Lung (tissue), 12 donors: ENCODE results near the gene FLNA. TPM values are rescaled to one million over a fixed set of nuclear protein-coding genes. Genes with fewer than 3 reads are reported as not detected.

ENCODE experiments used
- ATAC-seq: fragments of 200-7000 bp; cut with Tn5 transposase; one replicate; pipeline ENCODE4 v1.9.1; 2020; ENCODE audit warnings: moderate number of reproducible peaks; ENCODE audit not compliant: insufficient read depth, low FRiP score
- DNase-seq, 3 donors: peaks; one replicate each; pipeline ENCODE4 v3.0.0-alpha.2; 2013 to 2017
- H3K27ac ChIP-seq, 2 donors: one replicate each; pipeline ENCODE4 v1.5.1; 2013; ENCODE audit warnings: mild to moderate bottlenecking in 2 of 2, moderate library complexity in 2 of 2, control low read depth in 1 of 2, inconsistent platforms in 1 of 2, low read depth in 1 of 2, low read length in 1 of 2
- H3K27me3 ChIP-seq, 3 donors: one replicate each; pipeline ENCODE4 v1.5.1; 2013; ENCODE audit warnings: low read length in 2 of 3; ENCODE audit not compliant: control insufficient read depth in 3 of 3, insufficient read depth in 3 of 3
- H3K36me3 ChIP-seq, 4 donors: one replicate each; pipeline ENCODE4 v1.5.1; 2013; ENCODE audit warnings: low read length in 4 of 4, mild to moderate bottlenecking in 1 of 4, moderate library complexity in 1 of 4; ENCODE audit not compliant: control insufficient read depth in 4 of 4, insufficient read depth in 4 of 4
- H3K4me1 ChIP-seq, 5 donors: one replicate each; pipeline ENCODE4 v1.5.1; 2013; ENCODE audit warnings: low read length in 5 of 5, mild to moderate bottlenecking in 2 of 5, moderate library complexity in 1 of 5; ENCODE audit not compliant: control insufficient read depth in 5 of 5, insufficient read depth in 5 of 5
- H3K4me3 ChIP-seq: one replicate; pipeline ENCODE4 v1.5.1; 2013; ENCODE audit warnings: mild to moderate bottlenecking, control low read depth, moderate library complexity
- H3K9ac ChIP-seq, 2 donors: one replicate each; pipeline ENCODE4 v1.5.1; 2013; ENCODE audit warnings: low read length in 2 of 2, control low read depth in 1 of 2; ENCODE audit not compliant: insufficient read depth in 1 of 2
- H3K9me3 ChIP-seq, 4 donors: one replicate each; pipeline ENCODE4 v1.5.1; 2013; ENCODE audit warnings: low read length in 3 of 4, mild to moderate bottlenecking in 1 of 4, moderate library complexity in 1 of 4; ENCODE audit not compliant: control insufficient read depth in 4 of 4, insufficient read depth in 3 of 4
- CTCF ChIP-seq: IDR thresholded peaks from 2 replicates; pipeline ENCODE4 v1.5.1; 2012; ENCODE audit warnings: mild to moderate bottlenecking; ENCODE audit errors: control extremely low read depth, extremely low read depth
- WGBS, 2 donors: extraction: QIAGEN DNeasy Blood & Tissue Kit; methylation state at CpG; one replicate each; pipeline ENCODE4 v1.1.7; 2013; 5-methylcytosine and 5-hydroxymethylcytosine counted together
- polyA plus RNA-seq, 2 donors: library from polyadenylated mRNA; stranded (reverse); fragments of 200-250 nt; gene quantifications; one replicate each; pipeline ENCODE4 v1.2.1, GENCODE V29; 2013
- total RNA-seq, 2 donors: library from RNA; depleted of rRNA in 1 of 2; stranded (reverse); fragments of >200 nt in 1 of 2; gene quantifications; one replicate each; pipeline ENCODE4 v1.2.1, GENCODE V29; 2014 to 2021
- donor health status: control.
- donor health status: control.
- donor health status: Bipolar disorder and iron deficiency.
- donor health status: healthy.
- donor health status: DM: yes; HTN: yes; CAD: no.

The FLNA gene
- total and polyA plus RNA-seq, 4 donors = 602 to 1,802 (median 714) TPM

DNA sequence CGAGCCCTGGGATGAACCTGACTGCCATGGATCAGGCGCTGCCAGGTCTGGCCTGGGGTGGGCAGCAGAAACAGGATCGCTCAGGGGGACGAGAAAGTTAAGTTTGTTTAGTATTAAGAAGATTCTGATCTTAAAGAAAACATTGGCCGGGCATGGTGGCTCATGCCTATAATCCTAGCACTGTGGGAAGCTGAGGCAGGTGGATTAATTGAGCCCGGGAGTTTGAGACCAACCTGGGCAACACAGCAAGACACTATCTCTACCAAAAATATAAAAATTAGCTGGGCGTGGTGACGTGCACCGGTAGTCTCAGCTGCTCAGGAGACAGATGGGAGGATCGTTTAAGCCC, 696 bp upstream of the FLNA start:
- Histone ChIP-seq H3K9ac (no peak overlapping the region), H3K9me3 (peaks cover 0 to 7% (median 0%) of the 10 kb centered on the region in 4 donors), H3K27ac (no peak overlapping the region), H3K4me3 (no peak overlapping the region), H3K36me3 (peaks cover 0 to 2% (median 0%) of the 10 kb centered on the region in 4 donors), H3K4me1 (peaks cover 0 to 21% (median 4%) of the 10 kb centered on the region in 5 donors), H3K27me3 (no peaks in the 10 kb centered on the region)
- WGBS, 2 donors = 84% methylated on average over 10 of the region's 10 CpGs
- ATAC-seq (no peak), DNase-seq (no peak)
- no peak for TF ChIP-seq CTCF

DNA sequence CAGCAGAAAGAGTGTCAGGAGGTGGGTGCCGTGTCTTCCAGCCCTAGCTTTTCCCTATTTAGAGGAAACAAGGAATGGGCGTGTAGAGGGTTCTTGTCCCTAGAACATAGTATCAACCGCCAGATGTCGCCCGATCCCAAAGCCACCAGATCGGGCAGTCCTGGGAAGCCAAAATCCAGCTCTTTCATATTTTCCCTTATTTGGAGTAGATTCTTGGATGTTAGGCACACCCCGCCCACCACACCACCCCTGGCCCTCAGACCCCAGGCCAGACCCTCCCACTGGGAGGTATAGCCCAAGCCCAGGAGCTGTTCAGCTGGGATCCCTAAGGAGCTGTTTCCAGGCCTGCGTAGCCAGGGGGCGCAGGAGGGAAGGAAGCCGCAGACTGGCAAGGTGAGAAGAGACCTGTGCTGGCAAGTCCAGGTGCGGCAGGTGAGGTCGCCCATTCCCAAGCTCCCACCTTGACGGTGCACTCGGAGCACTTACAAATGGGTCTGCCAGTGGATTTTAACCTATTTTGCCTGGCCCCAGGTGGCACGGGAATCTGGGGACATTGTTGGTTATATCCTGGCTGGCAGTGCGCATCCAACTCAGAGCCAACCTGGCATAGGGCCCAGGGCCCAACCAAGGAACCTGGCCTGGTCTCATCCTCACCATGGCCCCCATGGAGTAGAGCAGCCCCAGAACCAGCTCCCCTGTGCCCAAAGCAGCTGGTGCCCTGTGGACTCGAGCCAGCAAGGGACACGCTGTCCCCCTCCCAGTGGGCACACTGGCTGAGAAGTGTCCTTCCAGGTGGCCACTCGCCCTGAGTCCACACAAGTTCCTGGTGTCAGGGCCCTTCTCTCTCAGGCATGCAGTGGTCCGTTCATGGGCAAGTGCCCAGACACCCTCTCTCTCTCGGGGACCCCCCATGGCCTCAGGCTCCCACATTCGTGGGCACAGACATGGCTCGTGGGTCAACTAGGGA, 811 bp downstream of the FLNA start:
- Histone ChIP-seq H3K27ac (peak overlapping the region; percentile 23 to 68), H3K9me3 (peaks cover 0 to 6% (median 0%) of the 10 kb centered on the region in 4 donors), H3K27me3 (no peaks in the 10 kb centered on the region), H3K36me3 (peaks cover 0 to 7% (median 0%) of the 10 kb centered on the region in 4 donors), H3K4me1 (peaks cover 0 to 20% (median 4%) of the 10 kb centered on the region in 5 donors), H3K9ac (peak overlapping the region in 1 of 2 donors; percentile 42), H3K4me3 (peak overlapping the region; percentile 6)
- DNase-seq (peak; percentile 84 to 90 (median 90)), ATAC-seq (no peak)
- peak; percentile 0 for TF ChIP-seq CTCF
- WGBS, 2 donors = 20 to 51% methylated on average over 17 to 23 of the region's 23 CpGs

- DNase-seq = no peak
- Histone ChIP-seq H3K9ac (no peak overlapping the region), H3K9me3 (peaks cover 0 to 6% (median 0%) of the 10 kb centered on the region in 4 donors), H3K27ac (peak overlapping the region in 1 of 2 donors; percentile 87), H3K27me3 (no peaks in the 10 kb centered on the region), H3K4me3 (no peak overlapping the region), H3K36me3 (peaks cover 0 to 11% (median under 1%) of the 10 kb centered on the region in 4 donors), H3K4me1 (peaks cover 0 to 28% (median 2%) of the 10 kb centered on the region in 5 donors)
- WGBS, 2 donors = 32 to 46% methylated on average over 5 of the region's 5 CpGs
- no peak for ATAC-seq
- no peak for TF ChIP-seq CTCF
These were observed 1.8 kb downstream of the FLNA start for GRCh38 chrX:154372612-154373022.
